Liver (tissue), 9 donors: ENCODE data around the gene RALGPS1. TPM values are rescaled to one million over a fixed set of nuclear protein-coding genes. Genes with fewer than 3 reads are reported as not detected.

Experiments
- DNase-seq: peaks from one replicate; pipeline ENCODE4 v3.0.0-alpha.2; 2017; ENCODE audit warnings: low spot score
- H3K27ac ChIP-seq, 2 donors: one replicate each; pipeline ENCODE4 v1.7.0; 2013; ENCODE audit warnings: inconsistent platforms in 2 of 2, low read length in 2 of 2, control low read depth in 1 of 2, low read depth in 1 of 2, mild to moderate bottlenecking in 1 of 2
- H3K27me3 ChIP-seq, 4 donors: one replicate each; pipeline versions ENCODE4 v1.6.1 to v1.7.0; 2013; ENCODE audit warnings: low read length in 3 of 4, inconsistent platforms in 1 of 4, mild to moderate bottlenecking in 1 of 4, moderate library complexity in 1 of 4; ENCODE audit not compliant: control insufficient read depth in 4 of 4, insufficient read depth in 4 of 4
- H3K36me3 ChIP-seq, 4 donors: one replicate each; pipeline versions ENCODE4 v1.6.1 to v1.7.0; 2013; ENCODE audit warnings: low read length in 3 of 4, mild to moderate bottlenecking in 3 of 4, low read depth in 1 of 4, moderate library complexity in 1 of 4; ENCODE audit not compliant: control insufficient read depth in 4 of 4, insufficient read depth in 3 of 4
- H3K4me1 ChIP-seq, 4 donors: one replicate each; pipeline versions ENCODE4 v1.6.1 to v1.7.0; 2013; ENCODE audit warnings: low read length in 3 of 4, mild to moderate bottlenecking in 3 of 4, moderate library complexity in 1 of 4; ENCODE audit not compliant: control insufficient read depth in 4 of 4, insufficient read depth in 4 of 4
- H3K4me3 ChIP-seq, 3 donors: one replicate each; pipeline versions ENCODE4 v1.6.1 to v1.7.0; 2013; ENCODE audit warnings: low read length in 3 of 3, control low read depth in 1 of 3, low read depth in 1 of 3, mild to moderate bottlenecking in 1 of 3
- H3K9ac ChIP-seq, 2 donors: one replicate each; pipeline ENCODE4 v1.7.0; 2013; ENCODE audit warnings: low read length in 2 of 2, mild to moderate bottlenecking in 2 of 2, moderate library complexity in 2 of 2, control low read depth in 1 of 2, low read depth in 1 of 2
- H3K9me3 ChIP-seq, 4 donors: one replicate each; pipeline versions ENCODE4 v1.6.1 to v1.7.0; 2013; ENCODE audit warnings: low read length in 3 of 4; ENCODE audit not compliant: control insufficient read depth in 4 of 4
- CTCF ChIP-seq: fragments of 150-350 bp; IDR thresholded peaks from 2 replicates; pipeline ENCODE4 v1.5.1; 2017; ENCODE audit warnings: improper control_type of control experiment, low read depth, low read length; ENCODE audit not compliant: missing input control
- EGR1 ChIP-seq, 2 donors: IDR thresholded peaks; 2 replicates each; pipeline ENCODE4 v1.6.1; 2016 to 2018; ENCODE audit warnings: antibody characterized with exemption in 2 of 2, low read depth in 2 of 2
- FOXA1 ChIP-seq: IDR thresholded peaks from 2 replicates; pipeline ENCODE4 v1.6.1; 2016; ENCODE audit warnings: antibody characterized with exemption
- FOXA2 ChIP-seq: IDR thresholded peaks from 2 replicates; pipeline ENCODE4 v1.6.1; 2016; ENCODE audit warnings: antibody characterized with exemption
- HNF4A ChIP-seq, 2 donors: conservative IDR thresholded peaks; 2 replicates each; pipeline ENCODE4 v1.6.1; 2016; ENCODE audit warnings: antibody characterized with exemption in 2 of 2, mild to moderate bottlenecking in 2 of 2
- HNF4G ChIP-seq: IDR thresholded peaks from 2 replicates; pipeline ENCODE4 v1.6.1; 2016; ENCODE audit warnings: antibody characterized with exemption
- JUND ChIP-seq, 2 donors: IDR thresholded peaks; 2 replicates each; pipeline ENCODE4 v1.6.1; 2016; ENCODE audit warnings: antibody characterized with exemption in 2 of 2
- MAX ChIP-seq: IDR thresholded peaks from 2 replicates; pipeline ENCODE4 v1.6.1; 2016; ENCODE audit warnings: antibody characterized with exemption
- RAD21 ChIP-seq, 2 donors: IDR thresholded peaks; 2 replicates each; pipeline ENCODE4 v1.6.1; 2016; ENCODE audit warnings: antibody characterized with exemption in 2 of 2, mild to moderate bottlenecking in 2 of 2
- REST ChIP-seq: IDR thresholded peaks from 2 replicates; pipeline ENCODE4 v1.6.1; 2016; ENCODE audit warnings: antibody characterized with exemption, mild to moderate bottlenecking
- SP1 ChIP-seq: IDR thresholded peaks from 2 replicates; pipeline ENCODE4 v1.6.1; 2018; ENCODE audit warnings: antibody characterized with exemption, mild to moderate bottlenecking
- TAF1 ChIP-seq: conservative IDR thresholded peaks from 2 replicates; pipeline ENCODE4 v1.6.1; 2016; ENCODE audit warnings: antibody characterized with exemption, mild to moderate bottlenecking
- YY1 ChIP-seq: IDR thresholded peaks from 2 replicates; pipeline ENCODE4 v1.6.1; 2016; ENCODE audit warnings: antibody characterized with exemption, mild to moderate bottlenecking
- ZBTB33 ChIP-seq: IDR thresholded peaks from 2 replicates; pipeline ENCODE4 v1.6.1; 2016; ENCODE audit warnings: antibody characterized with exemption
- WGBS: extraction: QIAGEN DNeasy Blood & Tissue Kit; methylation state at CpG from one replicate; pipeline ENCODE4 v1.1.7; 2013; 5-methylcytosine and 5-hydroxymethylcytosine counted together
- polyA plus RNA-seq, 2 donors: library from polyadenylated mRNA; stranded (reverse) in 1 of 2; unstranded in 1 of 2; fragments of 200-250 nt in 1 of 2; fragments of >200 nt in 1 of 2; fragmentation: Nextera tagmentation in 1 of 2; extraction: Ambion mirVana in 1 of 2; gene quantifications; one replicate each; pipeline versions ENCODE4 v1.2.1 to v1.2.3, GENCODE V29; 2013 to 2015
- total RNA-seq, 2 donors: library from RNA; depleted of rRNA; stranded (reverse); fragments of >200 nt; gene quantifications; one replicate each; pipeline ENCODE4 v1.2.3, GENCODE V29; 2014
- donor health status: healthy.
- donor health status: healthy.
- donor health status: healthy.
- donor health status: healthy.
- donor health status: healthy.

The RALGPS1 gene
- total and polyA plus RNA-seq, 4 donors: 1.4 to 2.7 (median 2.0) TPM

GRCh38 chr9:127095411-127095810, 180.8 kb downstream of the RALGPS1 start:
- TF ChIP-seq FOXA2: no peak
- TF ChIP-seq CTCF: no peak
- TF ChIP-seq FOXA1: no peak
- no peak overlapping the region for H3K27ac ChIP-seq
- DNase-seq: no peak
- H3K4me3 ChIP-seq: no peak overlapping the region
- H3K27me3 ChIP-seq: no peaks in the 10 kb centered on the region
- no peaks in the 10 kb centered on the region for H3K36me3 ChIP-seq
- no peaks in the 10 kb centered on the region for H3K9me3 ChIP-seq
- 95% methylated on average over 5 of the region's 5 CpGs for WGBS
- H3K4me1 ChIP-seq: no peaks in the 10 kb centered on the region
- H3K9ac ChIP-seq: no peak overlapping the region

DNA sequence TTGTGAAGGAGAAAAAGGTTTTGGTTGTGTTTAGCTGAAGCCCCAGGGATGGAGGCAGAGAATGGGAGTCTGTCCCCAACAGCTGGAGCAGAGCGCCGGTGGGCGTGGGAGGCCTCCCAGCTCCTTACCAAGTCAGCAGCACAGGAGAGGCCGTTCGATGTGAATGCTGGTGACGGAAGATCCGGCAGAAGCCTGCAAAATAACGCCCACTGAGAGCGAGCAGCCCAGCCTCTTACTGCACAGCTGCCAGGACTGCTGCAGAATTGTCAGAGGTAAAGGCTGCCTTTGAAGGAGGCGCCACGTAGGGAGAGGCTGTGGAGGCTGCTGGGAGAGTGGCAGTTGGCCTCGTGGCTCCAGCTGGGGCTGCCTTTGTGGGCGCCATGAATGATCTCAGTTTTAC, 181.6 kb downstream of the RALGPS1 start:
- Histone ChIP-seq H3K9me3 (no peaks in the 10 kb centered on the region), H3K4me3 (no peak overlapping the region), H3K27ac (no peak overlapping the region), H3K4me1 (no peaks in the 10 kb centered on the region), H3K9ac (no peak overlapping the region), H3K36me3 (no peaks in the 10 kb centered on the region), H3K27me3 (no peaks in the 10 kb centered on the region)
- TF ChIP-seq HNF4G (no peak), SP1 (no peak), ZBTB33 (no peak), FOXA1 (no peak), MAX (no peak), YY1 (no peak), CTCF (no peak), RAD21 (IDR thresholded peaks at IDR 0.05) (no peak), REST (no peak), HNF4A (conservative IDR thresholded peaks at IDR 0.05) (no peak), EGR1 (IDR thresholded peaks at IDR 0.05; ENCODE audit: low read depth in 2 of 2) (no peak), JUND (IDR thresholded peaks at IDR 0.05) (no peak), TAF1 (no peak)
- no peak for DNase-seq
- 95% methylated on average over 13 of the region's 13 CpGs for WGBS
